GM21360 (cell line): ENCODE measurements around the gene PTCD3.

ENCODE experiments used
- ATAC-seq: cut with Tn5 transposase; IDR thresholded peaks from one replicate; pipeline ENCODE4 v1.9.1; 2021; ENCODE audit warnings: mild to moderate bottlenecking, moderate library complexity; ENCODE audit not compliant: unreplicated experiment

The PTCD3 gene

DNA sequence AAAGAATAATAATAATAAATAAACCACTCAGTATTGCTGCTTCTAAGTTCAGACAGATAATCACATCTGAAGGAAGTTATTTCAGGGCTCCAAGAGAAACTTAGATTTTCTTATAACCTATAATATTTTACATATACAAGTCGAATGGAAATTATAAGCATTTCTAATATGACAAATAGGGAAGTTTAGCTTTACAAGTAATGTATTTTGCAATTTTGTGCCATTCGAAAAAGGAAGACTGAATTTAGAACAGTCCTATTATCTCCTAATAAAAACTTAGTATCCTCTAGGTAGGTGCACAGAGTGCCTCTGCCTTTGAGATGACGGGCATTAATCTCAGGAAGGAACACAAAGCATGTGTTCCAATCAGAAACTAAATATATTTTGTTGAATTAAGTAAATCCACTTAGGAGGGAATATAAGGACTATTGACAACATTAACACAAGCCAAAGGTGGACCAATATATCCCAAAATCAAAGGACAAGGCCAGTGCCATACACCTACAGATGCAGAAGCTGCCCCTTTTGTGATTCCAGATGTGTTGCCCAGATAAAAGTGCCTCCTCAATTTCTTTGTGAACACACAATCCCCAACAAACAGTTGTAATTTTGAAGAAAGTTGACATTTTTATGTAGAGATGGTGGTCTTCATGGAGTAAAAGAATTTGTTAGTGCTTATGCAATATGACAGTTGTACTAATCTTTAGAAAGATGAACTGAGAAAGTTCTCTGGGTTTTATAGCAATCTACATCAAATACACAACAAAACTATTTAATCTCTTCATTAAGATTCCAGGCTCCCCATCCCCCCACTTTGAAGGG is 36.6 kb downstream of the PTCD3 start:
- ATAC-seq = no peak

GRCh38 chr2:86143307-86143706 is 37.3 kb downstream of the PTCD3 start:
- ATAC-seq = no peak

GRCh38 chr2:86143926-86144685 is 38.1 kb downstream of the PTCD3 start:
- no peak for ATAC-seq

GRCh38 chr2:86147793-86148192 is 41.8 kb downstream of the PTCD3 start:
- ATAC-seq = no peak

DNA sequence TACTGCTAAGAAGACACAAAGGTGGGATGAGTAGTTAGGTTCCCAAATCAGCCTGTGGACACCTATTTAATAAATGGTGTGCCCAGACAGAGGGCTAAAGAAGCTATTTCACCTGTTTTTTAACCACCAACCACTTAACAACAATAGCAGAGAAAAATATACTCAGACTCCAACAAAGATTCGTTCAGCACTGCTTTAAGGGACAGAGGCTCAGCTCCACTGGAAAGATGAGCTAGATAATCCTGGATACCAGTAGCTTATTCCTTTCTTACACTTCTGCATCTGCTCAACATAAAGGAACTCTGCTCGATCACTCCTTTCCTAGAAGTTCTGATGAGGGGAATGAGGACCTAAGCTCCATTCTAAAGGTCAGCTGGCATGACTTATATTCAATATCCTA is 44.5 kb downstream of the PTCD3 start:
- ATAC-seq = no peak

DNA sequence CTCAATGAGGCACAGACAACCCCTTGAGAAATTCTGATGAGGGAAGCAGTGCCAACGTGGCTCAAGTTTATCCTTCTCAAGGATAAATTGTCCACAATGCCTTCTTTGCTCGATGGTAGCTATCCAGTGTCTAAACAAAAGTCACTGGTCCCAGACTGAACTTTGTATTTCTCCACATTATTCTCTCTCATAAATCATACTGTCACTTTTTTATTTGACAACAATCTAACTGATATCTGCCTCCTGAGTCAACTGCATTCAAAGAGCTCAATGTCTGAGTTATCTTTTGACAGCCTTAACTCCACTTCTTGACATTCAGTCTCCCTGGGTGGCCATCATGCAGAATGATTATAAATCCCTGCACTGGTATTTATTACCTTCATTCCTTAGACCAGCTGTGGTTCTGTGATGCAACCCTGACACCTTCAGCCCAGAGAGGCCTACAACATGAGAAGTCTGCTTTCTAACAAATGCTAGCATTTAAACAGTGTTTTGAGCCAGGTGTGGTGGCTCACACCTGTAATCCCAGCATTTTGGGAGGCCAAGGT is 51.0 kb downstream of the PTCD3 start:
- ATAC-seq = no peak

DNA sequence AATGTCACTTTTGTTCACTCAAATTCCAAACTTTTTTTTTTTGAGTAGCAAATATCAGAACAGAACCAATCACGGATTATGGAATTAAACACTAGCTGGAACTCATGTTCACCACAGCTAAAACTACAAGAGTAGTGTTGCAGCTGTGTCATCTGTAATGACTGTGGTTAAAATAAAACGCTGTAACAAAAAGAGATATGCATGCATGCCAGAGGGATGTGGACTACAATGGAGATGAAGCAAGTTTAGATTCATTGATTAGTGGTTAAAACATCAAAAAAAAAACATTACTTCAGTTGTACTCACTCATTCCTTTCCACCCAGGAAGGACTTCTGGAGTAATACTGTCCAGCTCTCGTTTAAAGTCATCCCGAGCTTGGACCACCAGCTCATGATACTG is 52.3 kb downstream of the PTCD3 start:
- ATAC-seq = no peak

GRCh38 chr2:86160156-86160952 is 54.3 kb downstream of the PTCD3 start:
- ATAC-seq = no peak

DNA sequence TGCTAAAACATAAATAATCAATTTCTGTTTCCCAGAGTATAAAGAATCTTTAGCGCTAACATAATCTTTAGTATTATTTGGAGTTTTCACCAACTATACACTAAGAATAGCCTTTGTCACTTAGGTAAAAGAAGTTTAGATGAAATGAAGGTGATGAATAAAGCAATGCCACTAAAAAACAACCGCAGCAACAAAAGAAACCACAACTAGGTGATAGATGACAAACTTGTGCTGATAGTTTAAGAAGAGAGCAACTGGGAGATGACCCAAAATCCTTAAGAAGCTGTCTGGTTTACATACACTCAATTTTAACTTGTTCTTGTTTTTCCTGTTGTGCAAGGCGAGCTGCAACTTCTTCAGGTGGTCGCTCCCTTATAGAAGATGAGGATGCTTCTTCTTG is 64.4 kb downstream of the PTCD3 start:
- no peak for ATAC-seq

DNA sequence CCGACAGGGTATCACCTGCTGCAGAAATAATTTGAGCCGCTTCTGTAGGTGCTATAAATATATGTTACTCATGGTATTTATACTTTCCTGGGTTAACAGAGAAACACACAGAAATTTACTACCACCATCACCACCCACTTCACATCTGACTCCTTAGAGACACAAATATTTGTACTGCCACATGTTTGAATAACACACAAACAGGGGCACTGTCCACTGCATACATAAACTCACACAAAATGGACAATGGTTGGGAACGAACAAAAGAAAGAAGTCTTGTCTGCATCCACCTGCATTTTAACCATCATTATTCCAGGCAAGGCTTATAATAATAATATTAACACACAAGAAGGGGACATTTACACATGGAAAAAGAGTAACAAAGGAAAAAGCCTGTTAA is 65.3 kb downstream of the PTCD3 start:
- ATAC-seq = no peak

DNA sequence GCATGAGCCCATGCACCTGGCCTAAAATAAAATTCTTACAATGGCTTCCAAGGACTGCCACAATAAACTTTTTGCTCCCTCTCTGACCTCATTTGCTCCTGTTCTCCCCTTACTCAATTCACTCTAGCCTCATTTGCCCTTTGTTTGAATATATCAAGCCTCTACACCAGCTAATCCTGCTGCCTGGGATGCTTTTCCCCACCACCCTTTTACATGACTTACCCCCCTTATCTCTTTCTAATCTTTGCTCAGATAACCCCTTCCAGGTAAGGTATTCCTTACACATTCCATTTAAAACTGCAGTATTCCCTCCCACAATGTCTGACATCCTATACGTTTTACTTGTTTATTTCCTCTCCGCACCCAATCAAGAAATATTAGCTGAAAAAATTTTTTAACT is 66.6 kb downstream of the PTCD3 start:
- ATAC-seq = no peak

DNA sequence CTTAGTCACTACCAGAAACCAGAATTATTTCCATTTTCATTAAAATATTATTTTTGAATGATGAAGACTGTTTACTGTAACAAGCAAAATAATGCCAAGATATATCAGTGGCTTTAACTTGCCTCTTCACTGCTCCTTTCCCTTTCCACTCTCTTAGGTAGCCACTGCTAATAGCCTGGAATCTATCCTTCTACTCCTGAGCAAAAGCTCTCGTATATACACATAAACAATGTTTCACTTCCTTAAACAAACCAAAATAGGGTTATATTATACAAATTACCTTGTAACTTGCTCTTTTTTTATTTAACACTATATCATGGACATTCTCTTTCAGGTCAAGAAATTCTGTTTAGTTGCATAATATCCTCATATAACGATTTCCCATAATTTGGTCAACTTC is 68.4 kb downstream of the PTCD3 start:
- ATAC-seq = no peak

- no peak for ATAC-seq
Observed at GRCh38 chr2:86175828-86176227, 69.8 kb downstream of the PTCD3 start.

DNA sequence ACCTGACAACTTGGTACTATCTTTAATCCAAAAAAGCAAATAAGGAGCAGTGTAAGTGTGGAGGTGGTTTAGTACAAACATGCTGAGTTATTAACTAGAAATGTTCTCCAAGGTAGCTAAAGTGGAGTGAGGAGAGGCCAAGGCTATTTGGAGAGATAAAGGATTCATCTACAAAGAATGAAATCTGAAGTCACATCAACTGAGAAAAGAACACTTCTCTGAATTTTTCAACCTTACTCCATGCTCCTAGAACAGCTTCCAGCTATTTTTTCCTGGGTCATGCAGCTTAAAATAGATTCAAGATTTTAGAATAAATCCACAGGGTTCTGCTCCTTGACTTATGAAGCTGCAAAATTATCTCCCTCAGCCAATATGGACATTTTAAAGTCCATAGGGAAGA is 70.6 kb downstream of the PTCD3 start:
- no peak for ATAC-seq

DNA sequence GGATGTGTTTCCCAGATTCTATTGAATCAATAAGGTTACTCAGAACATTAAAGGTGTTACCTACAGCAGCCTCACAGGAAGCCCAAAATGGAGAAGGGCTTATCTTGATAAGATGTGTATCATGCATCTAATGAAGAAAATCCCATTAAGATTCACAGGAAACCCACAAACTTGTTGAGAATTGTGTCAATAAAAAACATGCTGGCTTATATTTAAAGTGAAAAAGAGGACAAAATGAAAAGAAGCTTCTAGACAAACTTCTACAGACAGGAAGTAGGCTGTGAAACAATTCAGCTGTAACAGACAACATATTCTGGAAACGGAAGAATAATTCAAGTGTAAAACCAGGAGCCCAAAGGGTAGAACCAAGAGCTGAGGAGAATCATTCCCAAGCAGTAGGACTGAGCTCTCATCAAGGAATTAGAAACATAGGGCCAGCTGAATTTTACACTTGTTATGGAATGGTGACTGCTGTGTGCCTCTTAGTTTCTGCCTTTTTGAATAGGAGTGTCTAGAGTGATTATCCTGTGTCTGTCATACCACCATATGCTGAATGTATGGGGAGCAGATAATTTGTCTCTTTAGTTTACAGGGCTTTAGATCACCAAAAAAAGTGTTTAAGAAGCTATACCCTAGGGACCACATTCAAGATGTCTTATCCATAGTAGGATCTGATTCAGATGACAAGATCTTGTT is 79.6 kb downstream of the PTCD3 start:
- ATAC-seq = no peak

DNA sequence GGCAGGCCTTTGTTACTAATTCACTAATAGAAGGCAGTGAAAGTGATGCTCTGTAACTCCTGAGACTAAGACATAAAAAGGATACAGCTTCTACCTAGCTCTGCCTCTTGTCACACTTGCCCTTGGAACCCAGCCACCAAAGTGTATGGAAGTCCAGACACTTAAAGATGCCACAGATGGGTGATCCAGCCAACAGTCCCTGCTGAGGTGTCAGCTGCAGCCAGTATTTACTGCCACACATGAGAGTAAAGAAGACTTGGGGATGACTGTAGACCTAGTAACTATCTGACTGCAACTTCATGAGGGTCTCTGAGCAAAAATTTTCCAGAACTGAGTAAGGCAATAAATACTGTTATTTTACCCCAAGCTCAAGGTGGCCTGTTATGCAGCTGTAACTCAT is 80.4 kb downstream of the PTCD3 start:
- no peak for ATAC-seq

DNA sequence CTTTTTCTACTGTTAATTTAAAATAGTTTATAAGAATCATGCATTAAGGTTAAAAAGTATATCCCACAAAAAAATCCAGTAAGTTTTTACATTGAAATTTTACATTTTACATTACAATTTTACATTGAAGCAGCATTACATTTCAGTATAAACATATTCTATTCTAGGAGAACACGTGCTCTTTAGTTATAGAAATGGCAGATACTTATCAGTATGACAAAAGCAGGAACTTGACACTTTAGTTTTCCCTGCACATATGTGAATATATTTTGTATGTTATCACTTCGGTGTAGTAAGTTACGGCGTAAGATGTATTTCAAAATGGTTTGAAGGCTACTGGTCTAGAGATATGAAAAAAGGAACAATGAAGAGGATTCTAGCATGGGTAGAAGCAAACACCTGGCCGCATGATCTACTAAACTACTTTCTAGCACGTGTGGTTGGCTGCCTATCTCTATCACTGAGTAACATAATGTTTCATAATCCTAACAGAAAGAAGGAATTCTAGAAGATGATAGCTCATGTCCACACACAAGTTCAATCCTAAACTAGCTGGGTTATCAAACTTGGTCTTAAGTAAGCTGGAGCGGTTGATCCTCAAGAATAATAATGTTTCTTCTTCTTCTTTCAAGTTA is 83.9 kb downstream of the PTCD3 start:
- no peak for ATAC-seq
